G401.6 (cell line): ENCODE results near the gene CBLC.

Source experiments
- FAIRE-seq: peaks from 2 replicates; lab custom pipeline; 2012; peaks lifted over from hg19 to GRCh38; lab: Jason Lieb, UNC

CBLC gene

GRCh38 chr19:44777715-44778347, at the start of gene CBLC:
CBLC (plus strand) TSS chr19:44777890; CDS start chr19:44777932, 42 bp downstream.
- FAIRE-seq: peak; percentile 46

- no peak for FAIRE-seq
Observed at GRCh38 chr19:44728178-44728577, 49.5 kb upstream of the CBLC start.

GRCh38 chr19:44729516-44730033, 48.1 kb upstream of the CBLC start:
- no peak for FAIRE-seq

- FAIRE-seq: no peak
Observed at GRCh38 chr19:44731081-44731480, 46.6 kb upstream of the CBLC start.

GRCh38 chr19:44731622-44732021, 46.1 kb upstream of the CBLC start:
- no peak for FAIRE-seq

- FAIRE-seq: no peak
Observed at GRCh38 chr19:44732235-44733014, 45.3 kb upstream of the CBLC start.

GRCh38 chr19:44734357-44734756, 43.3 kb upstream of the CBLC start:
- FAIRE-seq: no peak

- no peak for FAIRE-seq
Observed at GRCh38 chr19:44735011-44735410, 42.7 kb upstream of the CBLC start.

GRCh38 chr19:44737238-44738071, 40.2 kb upstream of the CBLC start:
- FAIRE-seq: peak; percentile 52

- no peak for FAIRE-seq
Observed at GRCh38 chr19:44738136-44738535, 39.6 kb upstream of the CBLC start.

- FAIRE-seq: no peak
Observed at GRCh38 chr19:44738603-44739558, 38.8 kb upstream of the CBLC start.

- FAIRE-seq: no peak
Observed at GRCh38 chr19:44740351-44740824, 37.3 kb upstream of the CBLC start.

GRCh38 chr19:44741258-44741731, 36.4 kb upstream of the CBLC start:
- FAIRE-seq: no peak

- no peak for FAIRE-seq
Observed at GRCh38 chr19:44741841-44742329, 35.8 kb upstream of the CBLC start.

GRCh38 chr19:44742330-44743061, 35.2 kb upstream of the CBLC start:
- FAIRE-seq: no peak

- FAIRE-seq: no peak
Observed at GRCh38 chr19:44744871-44745332, 32.8 kb upstream of the CBLC start.

- FAIRE-seq: peak; percentile 70
Observed at GRCh38 chr19:44745341-44745831, 32.3 kb upstream of the CBLC start.

- no peak for FAIRE-seq
Observed at GRCh38 chr19:44745887-44746600, 31.6 kb upstream of the CBLC start.

- FAIRE-seq: no peak
Observed at GRCh38 chr19:44746616-44746945, 31.1 kb upstream of the CBLC start.
